Spleen (tissue), 11 donors: ENCODE data around the gene ADARB2. TPM values are rescaled to one million over a fixed set of nuclear protein-coding genes. Genes with fewer than 3 reads are reported as not detected.

Experiments used
- DNase-seq: peaks from one replicate; pipeline ENCODE4 v3.0.0-alpha.2; 2020
- H3K27ac ChIP-seq, 8 donors: fragments of 200-600 bp; sonication (generic) in 7 of 8; 1 replicate in 4 of 8; 2 replicates in 4 of 8; pipeline versions ENCODE4 v1.5.0 to v1.8.0; 2016 to 2021; ENCODE audit warnings: inconsistent platforms in 4 of 8, mild to moderate bottlenecking in 4 of 8, moderate library complexity in 1 of 8
- H3K27me3 ChIP-seq, 7 donors: fragments of 200-600 bp; sonication (generic) in 6 of 7; replicated peaks in 1 of 7; 1 replicate in 4 of 7; 2 replicates in 3 of 7; pipeline versions ENCODE4 v1.5.0 to v1.8.0; 2016 to 2021; ENCODE audit warnings: inconsistent platforms in 3 of 7, mild to moderate bottlenecking in 1 of 7
- H3K36me3 ChIP-seq, 6 donors: fragments of 200-600 bp; sonication (generic) in 5 of 6; 1 replicate in 4 of 6; 2 replicates in 2 of 6; pipeline versions ENCODE4 v1.5.0 to v1.8.0; 2016 to 2021; ENCODE audit warnings: inconsistent platforms in 2 of 6
- H3K4me1 ChIP-seq, 6 donors: fragments of 200-600 bp; sonication (generic) in 5 of 6; 1 replicate in 3 of 6; 2 replicates in 3 of 6; pipeline versions ENCODE4 v1.5.0 to v1.8.0; 2016 to 2021; ENCODE audit warnings: inconsistent platforms in 3 of 6
- H3K4me3 ChIP-seq, 8 donors: fragments of 200-600 bp; sonication (generic) in 7 of 8; 1 replicate in 4 of 8; 2 replicates in 4 of 8; pipeline versions ENCODE4 v1.5.0 to v1.8.0; 2016 to 2021; ENCODE audit warnings: inconsistent platforms in 4 of 8, mild to moderate bottlenecking in 4 of 8, moderate library complexity in 2 of 8
- H3K9me3 ChIP-seq, 8 donors: fragments of 200-600 bp; sonication (generic) in 7 of 8; 1 replicate in 4 of 8; 2 replicates in 4 of 8; pipeline versions ENCODE4 v1.5.0 to v1.8.0; 2016 to 2021; ENCODE audit warnings: inconsistent platforms in 4 of 8
- CTCF ChIP-seq, 11 experiments: fragments of 200-600 bp in 7 of 11; fragments of 450-650 bp in 4 of 11; sonication (generic) in 4 of 11; IDR thresholded peaks in 8 of 11; conservative IDR thresholded peaks in 3 of 11; 1 replicate in 7 of 11; 2 replicates in 4 of 11; pipeline versions ENCODE4 v1.4.0 to v1.8.0; 2016 to 2021; ENCODE audit warnings: antibody characterized with exemption in 11 of 11, inconsistent platforms in 4 of 11, mild to moderate bottlenecking in 1 of 11
- POLR2A ChIP-seq, 3 donors: fragments of 450-650 bp; IDR thresholded peaks; one replicate each; pipeline ENCODE4 v1.5.1; 2017; ENCODE audit warnings: antibody characterized with exemption in 3 of 3, mild to moderate bottlenecking in 1 of 3
- POLR2AphosphoS5 ChIP-seq, 3 donors: sonication (generic); formaldehyde crosslinking; IDR thresholded peaks; one replicate each; pipeline ENCODE4 v1.5.1; 2017; ENCODE audit warnings: antibody characterized with exemption in 3 of 3
- WGBS, 5 donors: extraction: QIAGEN DNeasy Blood & Tissue Kit in 3 of 5; methylation state at CpG; one replicate each; pipeline versions ENCODE4 v1.1.5 to v1.1.7; 2013 to 2018; 5-methylcytosine and 5-hydroxymethylcytosine counted together
- intact Hi-C: fragments of 100-400 bp; cut with DNase I; formaldehyde crosslinking; loops from one replicate; pipeline ENCODE4 v1.15.0; 2023; ENCODE audit warnings: low total_unique reads
- polyA plus RNA-seq, 3 donors: library from polyadenylated mRNA; stranded (reverse); fragments of 200-250 nt; gene quantifications; one replicate each; pipeline ENCODE4 v1.2.1, GENCODE V29; 2013
- total RNA-seq, 7 donors: library from RNA; depleted of rRNA in 3 of 7; stranded (reverse); fragments of >200 nt in 3 of 7; fragmentation: NEBNext Ultra II Directional in 4 of 7; extraction: Animal tissue kit (Norgen Biotek cat#: 25700) in 4 of 7; gene quantifications; one replicate each; pipeline versions ENCODE4 v1.1.0 to v1.2.1, GENCODE V29; 2016 to 2021
- donor health status: healthy with polysubstance abuse.
- donor health status: DM: no; HTN: no; CAD: no; lungs with moderate emphysema.
- donor health status: DM: no; HTN: no; CAD: no.
- donor health status: Bipolar disorder and iron deficiency.
- donor health status: healthy.
- donor health status: DM: no; HTN: no; CAD: no.
- donor health status: DM: yes; HTN: yes; CAD: no.

The ADARB2 gene
- total and polyA plus RNA-seq, 10 donors: 0.05 to 8.1 (median 0.96) TPM

- Histone ChIP-seq H3K36me3 (no peaks in the 10 kb centered on the region), H3K4me3 (no peak overlapping the region), H3K27ac (no peak overlapping the region), H3K4me1 (no peaks in the 10 kb centered on the region), H3K27me3 (peaks cover 0 to 9% (median 0%) of the 10 kb centered on the region in 7 donors), H3K9me3 (no peaks in the 10 kb centered on the region)
- intact Hi-C loops: no loop called here
- no peak for DNase-seq
- WGBS, 5 donors: 82 to 87% (median 84%) methylated on average over 19 to 26 of the region's 26 CpGs
- no peak for TF ChIP-seq CTCF (IDR thresholded peaks at IDR 0.05 in 8 of 11, conservative IDR thresholded peaks at IDR 0.05 in 3 of 11)
- no peak for TF ChIP-seq POLR2AphosphoS5 (IDR thresholded peaks at IDR 0.05)
- no peak for TF ChIP-seq POLR2A (IDR thresholded peaks at IDR 0.05)
Measured at GRCh38 chr10:1204434-1205326, 532.6 kb downstream of the ADARB2 start.

DNA sequence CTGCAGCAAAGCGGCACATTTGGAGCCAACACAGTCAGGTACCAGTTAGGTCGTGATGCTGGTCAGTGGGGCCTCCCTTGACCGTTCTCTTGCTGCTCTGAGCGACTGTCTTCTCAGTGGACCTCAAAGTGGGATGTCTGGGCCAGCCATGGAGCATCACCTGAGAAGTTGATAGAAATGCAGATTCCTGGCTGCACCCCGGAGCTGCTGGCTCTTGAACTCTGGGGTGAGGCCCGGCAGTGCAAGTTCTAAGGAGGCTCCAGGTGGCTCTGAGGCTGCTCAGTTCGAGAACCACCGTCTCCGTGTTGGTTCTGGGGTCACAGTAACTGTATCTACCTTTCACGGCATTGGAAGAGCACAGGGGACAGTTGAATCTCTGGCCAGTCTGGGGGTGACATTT is 533.6 kb downstream of the ADARB2 start:
- intact Hi-C loops: no loop called here
- Histone ChIP-seq H3K4me1 (no peaks in the 10 kb centered on the region), H3K27me3 (peaks cover 0 to 19% (median 0%) of the 10 kb centered on the region in 7 donors), H3K36me3 (no peaks in the 10 kb centered on the region), H3K27ac (no peak overlapping the region), H3K4me3 (no peak overlapping the region), H3K9me3 (no peaks in the 10 kb centered on the region)
- DNase-seq: peak; percentile 32
- TF ChIP-seq CTCF (IDR thresholded peaks at IDR 0.05 in 8 of 11, conservative IDR thresholded peaks at IDR 0.05 in 3 of 11): no peak
- no peak for TF ChIP-seq POLR2A (IDR thresholded peaks at IDR 0.05)
- TF ChIP-seq POLR2AphosphoS5 (IDR thresholded peaks at IDR 0.05): no peak
- 80 to 100% (median 83%) methylated on average over 4 to 10 of the region's 10 CpGs for WGBS, 5 donors

GRCh38 chr10:1203216-1203615 is 534.1 kb downstream of the ADARB2 start:
- peaks cover 0 to 23% (median 0%) of the 10 kb centered on the region in 7 donors for H3K27me3 ChIP-seq
- no peak overlapping the region for H3K27ac ChIP-seq
- H3K4me3 ChIP-seq: no peak overlapping the region
- WGBS, 5 donors: 80 to 91% (median 85%) methylated on average over 13 of the region's 13 CpGs
- H3K9me3 ChIP-seq: no peaks in the 10 kb centered on the region
- TF ChIP-seq POLR2A (IDR thresholded peaks at IDR 0.05): no peak
- no peak for TF ChIP-seq CTCF (IDR thresholded peaks at IDR 0.05 in 8 of 11, conservative IDR thresholded peaks at IDR 0.05 in 3 of 11)
- TF ChIP-seq POLR2AphosphoS5 (IDR thresholded peaks at IDR 0.05): no peak
- DNase-seq: peak; percentile 49
- no peaks in the 10 kb centered on the region for H3K4me1 ChIP-seq
- intact Hi-C loops: no loop called here
- H3K36me3 ChIP-seq: no peaks in the 10 kb centered on the region

DNA sequence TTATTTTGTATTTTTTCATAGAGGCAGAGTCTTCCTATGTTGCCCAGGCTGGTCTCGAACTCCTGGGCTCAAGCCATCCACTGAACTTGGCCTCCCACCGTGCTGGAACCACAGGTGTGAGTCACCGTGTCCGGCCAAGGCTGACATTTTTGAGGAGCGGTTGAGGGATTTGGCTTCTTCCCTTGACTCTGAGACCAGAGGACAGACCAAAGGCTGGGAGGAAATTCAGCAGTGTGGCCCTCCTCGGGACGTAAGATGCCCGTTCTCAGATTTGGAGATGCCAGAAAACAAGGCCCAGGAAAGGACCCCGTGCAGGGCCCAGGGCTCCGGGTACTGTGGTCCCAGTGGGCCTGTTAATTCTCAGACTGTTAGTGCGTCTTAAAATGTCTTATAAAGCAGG is 535.0 kb downstream of the ADARB2 start:
- 79 to 91% (median 82%) methylated on average over 11 of the region's 11 CpGs for WGBS, 5 donors
- intact Hi-C loops: no loop called here
- H3K36me3 ChIP-seq: no peaks in the 10 kb centered on the region
- H3K4me1 ChIP-seq: no peaks in the 10 kb centered on the region
- TF ChIP-seq POLR2A (IDR thresholded peaks at IDR 0.05): no peak
- no peak for TF ChIP-seq CTCF (IDR thresholded peaks at IDR 0.05 in 8 of 11, conservative IDR thresholded peaks at IDR 0.05 in 3 of 11)
- TF ChIP-seq POLR2AphosphoS5 (IDR thresholded peaks at IDR 0.05): no peak
- H3K9me3 ChIP-seq: no peaks in the 10 kb centered on the region
- peaks cover 0 to 23% (median 0%) of the 10 kb centered on the region in 7 donors for H3K27me3 ChIP-seq
- H3K27ac ChIP-seq: no peak overlapping the region
- no peak for DNase-seq
- no peak overlapping the region for H3K4me3 ChIP-seq
